Trophoblast cell (in vitro differentiated cells and primary cell): ENCODE measurements around the gene CHMP1B.

Source experiments
- DNase-seq, 2 donors: peaks; one replicate each; pipeline ENCODE4 v3.0.0-alpha.2; 2016
- H2AFZ ChIP-seq: 2 replicates; pipeline ENCODE4 v1.6.1; 2013; ENCODE audit warnings: low read length, moderate library complexity, mild to moderate bottlenecking; ENCODE audit not compliant: insufficient read depth, poor library complexity
- H2AK5ac ChIP-seq: 2 replicates; pipeline ENCODE4 v1.6.1; 2013; ENCODE audit warnings: mild to moderate bottlenecking, low read length
- H2BK120ac ChIP-seq: 2 replicates; pipeline ENCODE4 v1.6.1; 2013; ENCODE audit warnings: low read length, mild to moderate bottlenecking, moderate library complexity; ENCODE audit not compliant: insufficient read depth, poor library complexity
- H2BK12ac ChIP-seq: 2 replicates; pipeline ENCODE4 v1.6.1; 2013; ENCODE audit warnings: mild to moderate bottlenecking, low read length, moderate library complexity
- H2BK5ac ChIP-seq: 2 replicates; pipeline ENCODE4 v1.6.1; 2013; ENCODE audit warnings: low read length, low read depth, moderate library complexity, mild to moderate bottlenecking; ENCODE audit not compliant: poor library complexity
- H3K14ac ChIP-seq: 2 replicates; pipeline ENCODE4 v1.6.1; 2013; ENCODE audit warnings: mild to moderate bottlenecking, low read length
- H3K18ac ChIP-seq: 2 replicates; pipeline ENCODE4 v1.6.1; 2013; ENCODE audit warnings: mild to moderate bottlenecking, low read length
- H3K23ac ChIP-seq: 2 replicates; pipeline ENCODE4 v1.6.1; 2013; ENCODE audit warnings: low read length
- H3K27ac ChIP-seq: 2 replicates; pipeline ENCODE4 v1.5.1; 2013; ENCODE audit warnings: low read depth, mild to moderate bottlenecking, inconsistent platforms, low read length, moderate library complexity
- H3K27me3 ChIP-seq: 2 replicates; pipeline ENCODE4 v1.6.1; 2013; ENCODE audit warnings: inconsistent platforms, mild to moderate bottlenecking, low read length, moderate library complexity; ENCODE audit not compliant: insufficient read depth
- H3K36me3 ChIP-seq, 2 experiments: 1 replicate in 1 of 2; 2 replicates in 1 of 2; pipeline ENCODE4 v1.6.1; 2013; ENCODE audit warnings: low read length in 2 of 2, mild to moderate bottlenecking in 2 of 2, moderate library complexity in 1 of 2; ENCODE audit not compliant: insufficient read depth in 2 of 2, control insufficient read depth in 1 of 2
- H3K4ac ChIP-seq: 2 replicates; pipeline ENCODE4 v1.6.1; 2013; ENCODE audit warnings: low read depth, mild to moderate bottlenecking, low read length, moderate library complexity
- H3K4me1 ChIP-seq, 2 experiments: 1 replicate in 1 of 2; 2 replicates in 1 of 2; pipeline ENCODE4 v1.6.1; 2013; ENCODE audit warnings: low read length in 2 of 2, mild to moderate bottlenecking in 2 of 2, moderate library complexity in 1 of 2; ENCODE audit not compliant: insufficient read depth in 2 of 2, control insufficient read depth in 1 of 2
- H3K4me2 ChIP-seq: 2 replicates; pipeline ENCODE4 v1.6.1; 2013; ENCODE audit warnings: inconsistent platforms, mild to moderate bottlenecking, low read length, moderate library complexity
- H3K4me3 ChIP-seq: 2 replicates; pipeline ENCODE4 v1.5.1; 2013; ENCODE audit warnings: mild to moderate bottlenecking, low read depth, low read length, inconsistent platforms
- H3K79me1 ChIP-seq: one replicate; pipeline ENCODE4 v1.6.1; 2013; ENCODE audit warnings: low read length
- H3K79me2 ChIP-seq: 2 replicates; pipeline ENCODE4 v1.6.1; 2013; ENCODE audit warnings: low read length, mild to moderate bottlenecking; ENCODE audit not compliant: control insufficient read depth, insufficient read depth, poor library complexity
- H3K9ac ChIP-seq: 2 replicates; pipeline ENCODE4 v1.6.1; 2013; ENCODE audit warnings: mild to moderate bottlenecking, low read length
- H3K9me3 ChIP-seq: 2 replicates; pipeline ENCODE4 v1.6.1; 2013; ENCODE audit warnings: low read depth, mild to moderate bottlenecking, control low read depth, inconsistent platforms, low read length; ENCODE audit not compliant: insufficient read depth
- H4K12ac ChIP-seq: 2 replicates; pipeline ENCODE4 v1.6.1; 2013; ENCODE audit warnings: low read depth, mild to moderate bottlenecking, low read length, moderate library complexity
- H4K8ac ChIP-seq: 2 replicates; pipeline ENCODE4 v1.6.1; 2013; ENCODE audit warnings: low read depth, mild to moderate bottlenecking, low read length, moderate library complexity
- H4K91ac ChIP-seq: one replicate; pipeline ENCODE4 v1.6.1; 2013; ENCODE audit warnings: low read depth, mild to moderate bottlenecking, low read length, moderate library complexity
- WGBS: extraction: QIAGEN DNeasy Blood & Tissue Kit; methylation state at CpG from one replicate; pipeline ENCODE4 v1.1.7; 2013; ENCODE audit warnings: missing lambda C conversion rate; ENCODE audit not compliant: insufficient read length, insufficient coverage; ENCODE audit errors: extremely low coverage; 5-methylcytosine and 5-hydroxymethylcytosine counted together

CHMP1B gene

DNA sequence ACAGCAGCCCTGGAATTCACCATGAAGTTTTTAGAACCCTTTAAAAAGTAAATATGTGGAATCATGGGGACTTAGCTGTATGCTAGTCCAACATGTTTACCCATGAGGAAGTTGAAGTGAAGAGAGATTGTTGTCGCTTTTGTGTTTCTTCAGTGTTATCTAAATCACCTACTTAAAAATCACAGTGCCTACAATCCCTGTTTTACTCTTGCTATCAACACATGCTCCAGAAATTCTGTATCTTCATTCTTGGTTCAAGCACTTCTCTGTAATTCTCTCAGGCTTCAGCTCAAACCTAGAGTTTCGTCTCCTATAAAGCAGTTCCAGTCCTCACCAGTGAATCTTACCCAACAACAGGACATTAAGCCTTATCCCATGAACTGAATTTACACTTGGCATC, 30.5 kb upstream of the CHMP1B start:
- Histone ChIP-seq H2BK120ac (no peak overlapping the region), H3K4me3 (no peak overlapping the region), H3K27ac (no peak overlapping the region), H4K91ac (no peak overlapping the region), H4K8ac (no peak overlapping the region), H3K27me3 (no peaks in the 10 kb centered on the region), H2AK5ac (no peak overlapping the region), H3K4me1 (no peaks in the 10 kb centered on the region), H3K4ac (no peak overlapping the region), H3K9me3 (no peaks in the 10 kb centered on the region), H2AFZ (no peak overlapping the region), H3K9ac (no peak overlapping the region), H2BK12ac (no peak overlapping the region), H2BK5ac (no peak overlapping the region), H3K23ac (no peak overlapping the region), H4K12ac (no peak overlapping the region), H3K14ac (no peak overlapping the region), H3K79me1 (no peaks in the 10 kb centered on the region), H3K4me2 (no peak overlapping the region), H3K18ac (no peak overlapping the region), H3K36me3 (no peaks in the 10 kb centered on the region), H3K79me2 (no peaks in the 10 kb centered on the region)
- WGBS: no CpG with 5 or more reads among the region's 2 CpGs
- no peak for DNase-seq

DNA sequence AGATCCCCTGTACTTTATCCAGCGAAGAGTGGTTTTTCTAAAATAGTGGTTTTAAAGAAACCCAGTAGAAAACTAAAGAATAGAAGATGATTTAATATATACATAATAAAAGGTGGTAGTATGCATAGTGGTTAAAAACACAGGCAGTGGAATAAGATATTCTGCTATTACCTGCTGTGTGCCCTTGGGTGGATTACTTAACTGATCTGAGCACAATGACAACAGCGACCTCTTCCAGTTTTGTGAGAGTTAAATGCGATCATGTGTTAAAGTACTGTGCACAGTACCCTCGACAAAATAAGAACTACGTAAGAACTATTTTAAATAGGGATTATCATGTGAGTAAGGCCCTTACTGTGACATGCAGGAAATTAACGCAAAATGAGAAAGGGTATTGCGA, 30.0 kb upstream of the CHMP1B start:
- Histone ChIP-seq H2BK120ac (no peak overlapping the region), H4K91ac (no peak overlapping the region), H2BK5ac (no peak overlapping the region), H3K4me1 (no peaks in the 10 kb centered on the region), H3K79me2 (no peaks in the 10 kb centered on the region), H3K79me1 (no peaks in the 10 kb centered on the region), H2BK12ac (no peak overlapping the region), H3K23ac (no peak overlapping the region), H3K14ac (no peak overlapping the region), H3K27ac (no peak overlapping the region), H4K8ac (no peak overlapping the region), H2AK5ac (no peak overlapping the region), H2AFZ (no peak overlapping the region), H3K4me3 (no peak overlapping the region), H3K27me3 (no peaks in the 10 kb centered on the region), H3K18ac (no peak overlapping the region), H3K4ac (no peak overlapping the region), H3K4me2 (no peak overlapping the region), H4K12ac (no peak overlapping the region), H3K9me3 (no peaks in the 10 kb centered on the region), H3K36me3 (no peaks in the 10 kb centered on the region), H3K9ac (no peak overlapping the region)
- no peak for DNase-seq
- no CpG with 5 or more reads among the region's 7 CpGs for WGBS

DNA sequence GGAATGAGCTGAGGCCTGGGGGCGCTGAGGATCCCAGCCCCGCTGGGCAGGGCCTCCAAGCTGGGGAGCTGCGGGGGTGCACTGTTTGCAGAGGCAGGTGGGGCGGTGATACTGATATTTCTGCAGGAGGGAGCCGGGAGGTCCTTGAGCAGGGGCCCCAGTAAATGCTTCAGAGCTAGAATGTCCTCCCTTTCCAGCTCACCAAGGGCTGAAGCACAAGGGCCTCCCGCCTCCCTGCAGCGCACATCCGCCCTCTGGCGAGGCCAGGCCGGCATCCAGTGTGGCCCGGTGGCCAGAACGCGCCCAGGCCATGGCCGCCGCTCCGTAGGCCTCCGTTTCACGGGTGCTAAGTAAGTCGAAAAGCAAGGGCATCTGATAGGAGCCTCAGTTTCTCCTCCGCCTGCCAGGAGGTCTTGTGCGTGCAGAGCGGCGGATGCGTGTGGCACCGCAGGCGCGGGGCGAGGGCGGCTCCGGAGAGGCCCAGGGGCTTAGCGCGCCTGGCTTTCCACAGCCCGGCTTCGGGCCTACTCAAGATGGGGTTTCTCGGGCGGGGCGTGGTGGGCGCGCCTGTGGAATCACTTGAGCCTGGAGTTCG, 29.5 kb upstream of the CHMP1B start:
- Histone ChIP-seq H3K79me1 (no peaks in the 10 kb centered on the region), H2AFZ (no peak overlapping the region), H3K9me3 (no peaks in the 10 kb centered on the region), H3K4me1 (no peaks in the 10 kb centered on the region), H3K4ac (no peak overlapping the region), H3K9ac (no peak overlapping the region), H2BK5ac (no peak overlapping the region), H4K12ac (no peak overlapping the region), H3K18ac (no peak overlapping the region), H2BK12ac (no peak overlapping the region), H3K4me3 (no peak overlapping the region), H2BK120ac (no peak overlapping the region), H4K8ac (no peak overlapping the region), H3K36me3 (no peaks in the 10 kb centered on the region), H3K79me2 (no peaks in the 10 kb centered on the region), H3K27me3 (no peaks in the 10 kb centered on the region), H4K91ac (no peak overlapping the region), H3K23ac (no peak overlapping the region), H3K4me2 (no peak overlapping the region), H2AK5ac (no peak overlapping the region), H3K14ac (no peak overlapping the region), H3K27ac (no peak overlapping the region)
- WGBS: no CpG with 5 or more reads among the region's 40 CpGs
- no peak for DNase-seq

DNA sequence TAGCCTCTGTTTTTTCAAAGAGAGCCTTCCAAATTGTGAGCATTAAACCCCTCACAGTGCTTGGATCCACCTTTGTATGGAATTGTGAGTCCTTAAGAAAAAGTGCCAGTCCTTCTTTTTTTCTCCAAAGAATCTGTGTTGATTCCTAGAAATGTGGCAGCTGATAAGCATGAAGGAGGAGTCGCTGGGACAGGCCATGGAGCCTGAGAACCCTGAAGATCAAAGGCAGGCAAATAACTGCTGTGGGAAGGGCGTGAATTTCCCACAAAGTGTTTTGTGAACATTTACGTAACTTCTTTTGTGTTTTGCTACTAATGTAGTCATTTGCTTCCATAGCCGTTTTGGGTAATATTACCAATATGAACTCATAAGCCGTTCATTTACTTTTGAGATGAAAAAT, 27.7 kb upstream of the CHMP1B start:
- Histone ChIP-seq H3K9ac (no peak overlapping the region), H2AFZ (no peak overlapping the region), H2BK120ac (no peak overlapping the region), H3K4me1 (no peaks in the 10 kb centered on the region), H3K79me1 (no peaks in the 10 kb centered on the region), H4K12ac (no peak overlapping the region), H3K79me2 (no peaks in the 10 kb centered on the region), H2BK5ac (no peak overlapping the region), H4K8ac (no peak overlapping the region), H3K27me3 (no peaks in the 10 kb centered on the region), H3K18ac (no peak overlapping the region), H3K14ac (no peak overlapping the region), H2BK12ac (no peak overlapping the region), H4K91ac (no peak overlapping the region), H3K27ac (no peak overlapping the region), H3K4ac (no peak overlapping the region), H3K36me3 (no peaks in the 10 kb centered on the region), H3K4me2 (no peak overlapping the region), H3K9me3 (no peaks in the 10 kb centered on the region), H3K23ac (no peak overlapping the region), H2AK5ac (no peak overlapping the region), H3K4me3 (no peak overlapping the region)
- DNase-seq: no peak
- WGBS: no CpG with 5 or more reads among the region's 5 CpGs
